NT2/D1 (cell line): ENCODE results near the gene NAPSA.

Experiments used
- DNase-seq: peaks from one replicate; pipeline ENCODE4 v3.0.0-alpha.2; 2011; ENCODE audit warnings: low read depth, low spot score
- H3K27me3 ChIP-seq: 2 replicates; pipeline ENCODE4 v1.6.0; 2011; ENCODE audit warnings: mild to moderate bottlenecking; ENCODE audit not compliant: insufficient read length, insufficient read depth
- H3K36me3 ChIP-seq: 2 replicates; pipeline ENCODE4 v1.6.1; 2011; ENCODE audit warnings: mild to moderate bottlenecking, low read length, mixed read lengths; ENCODE audit not compliant: insufficient read depth, insufficient read length
- H3K4me1 ChIP-seq: 2 replicates; pipeline ENCODE4 v1.5.1; 2011; ENCODE audit not compliant: insufficient read depth, insufficient read length
- H3K4me3 ChIP-seq: 2 replicates; pipeline ENCODE4 v1.5.1; 2011; ENCODE audit warnings: low read depth; ENCODE audit not compliant: insufficient read length
- H3K9ac ChIP-seq: 2 replicates; pipeline ENCODE4 v1.6.0; 2011; ENCODE audit warnings: low read depth; ENCODE audit not compliant: insufficient read length
- H3K9me3 ChIP-seq: 2 replicates; pipeline ENCODE4 v1.5.1; 2011; ENCODE audit warnings: mild to moderate bottlenecking, low read length; ENCODE audit not compliant: insufficient read depth
- SUZ12 ChIP-seq: IDR thresholded peaks from 2 replicates; pipeline ENCODE4 v1.6.1; 2011; ENCODE audit not compliant: insufficient read length, insufficient read depth; ENCODE audit errors: extremely low read depth
- YY1 ChIP-seq: IDR thresholded peaks from 2 replicates; pipeline ENCODE4 v1.6.1; 2011; ENCODE audit not compliant: insufficient read length, insufficient read depth
- ZNF274 ChIP-seq: IDR thresholded peaks from 2 replicates; pipeline ENCODE4 v1.6.1; 2011; ENCODE audit warnings: mild to moderate bottlenecking, low read depth, low read length

Gene NAPSA

GRCh38 chr19:50327461-50328223 lies 37.8 kb downstream of the NAPSA start:
- Histone ChIP-seq H3K9ac (peak overlapping the region; percentile 53), H3K4me3 (peak overlapping the region; percentile 77), H3K4me1 (peaks cover 4% of the 10 kb centered on the region), H3K27me3 (no peaks in the 10 kb centered on the region), H3K9me3 (no peaks in the 10 kb centered on the region), H3K36me3 (peaks cover 15% of the 10 kb centered on the region)
- DNase-seq = no peak
- no peak for TF ChIP-seq SUZ12

DNA sequence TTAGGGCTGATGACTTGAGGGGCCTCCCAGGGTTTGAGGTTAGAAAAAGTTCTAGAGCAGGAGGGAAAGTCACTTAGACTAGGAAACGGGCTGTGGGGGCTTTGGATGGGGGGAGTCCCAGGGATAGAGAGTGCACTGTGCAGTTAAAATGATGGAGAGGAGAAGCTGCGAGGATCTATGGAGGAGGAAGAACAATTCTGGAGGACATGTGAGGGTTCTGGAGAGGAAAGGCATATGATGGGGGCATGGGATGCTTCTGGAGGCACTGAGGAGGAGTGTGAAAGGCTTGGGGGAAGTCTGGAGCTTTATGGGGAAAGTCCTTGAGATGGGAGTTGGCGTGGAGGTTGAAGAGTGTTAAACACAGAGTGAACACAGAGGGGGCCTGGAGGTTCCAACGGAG lies 38.4 kb downstream of the NAPSA start:
- Histone ChIP-seq H3K4me1 (peaks cover 4% of the 10 kb centered on the region), H3K9me3 (no peaks in the 10 kb centered on the region), H3K27me3 (no peaks in the 10 kb centered on the region), H3K36me3 (peaks cover 21% of the 10 kb centered on the region), H3K9ac (peak overlapping the region; percentile 54), H3K4me3 (peak overlapping the region; percentile 77)
- no peak for DNase-seq
- TF ChIP-seq YY1 = no peak
- TF ChIP-seq ZNF274 = no peak
- TF ChIP-seq SUZ12 = no peak

- no peak for DNase-seq
- H3K9me3 ChIP-seq = no peaks in the 10 kb centered on the region
- H3K4me1 ChIP-seq = peaks cover 2% of the 10 kb centered on the region
- no peak for TF ChIP-seq YY1
- TF ChIP-seq ZNF274 = no peak
- TF ChIP-seq SUZ12 = no peak
- H3K4me3 ChIP-seq = peak overlapping the region; percentile 77
- H3K27me3 ChIP-seq = no peaks in the 10 kb centered on the region
- H3K9ac ChIP-seq = peak overlapping the region; percentile 54
- H3K36me3 ChIP-seq = peaks cover 22% of the 10 kb centered on the region
Measured at GRCh38 chr19:50326101-50326664, 39.3 kb downstream of the NAPSA start.

DNA sequence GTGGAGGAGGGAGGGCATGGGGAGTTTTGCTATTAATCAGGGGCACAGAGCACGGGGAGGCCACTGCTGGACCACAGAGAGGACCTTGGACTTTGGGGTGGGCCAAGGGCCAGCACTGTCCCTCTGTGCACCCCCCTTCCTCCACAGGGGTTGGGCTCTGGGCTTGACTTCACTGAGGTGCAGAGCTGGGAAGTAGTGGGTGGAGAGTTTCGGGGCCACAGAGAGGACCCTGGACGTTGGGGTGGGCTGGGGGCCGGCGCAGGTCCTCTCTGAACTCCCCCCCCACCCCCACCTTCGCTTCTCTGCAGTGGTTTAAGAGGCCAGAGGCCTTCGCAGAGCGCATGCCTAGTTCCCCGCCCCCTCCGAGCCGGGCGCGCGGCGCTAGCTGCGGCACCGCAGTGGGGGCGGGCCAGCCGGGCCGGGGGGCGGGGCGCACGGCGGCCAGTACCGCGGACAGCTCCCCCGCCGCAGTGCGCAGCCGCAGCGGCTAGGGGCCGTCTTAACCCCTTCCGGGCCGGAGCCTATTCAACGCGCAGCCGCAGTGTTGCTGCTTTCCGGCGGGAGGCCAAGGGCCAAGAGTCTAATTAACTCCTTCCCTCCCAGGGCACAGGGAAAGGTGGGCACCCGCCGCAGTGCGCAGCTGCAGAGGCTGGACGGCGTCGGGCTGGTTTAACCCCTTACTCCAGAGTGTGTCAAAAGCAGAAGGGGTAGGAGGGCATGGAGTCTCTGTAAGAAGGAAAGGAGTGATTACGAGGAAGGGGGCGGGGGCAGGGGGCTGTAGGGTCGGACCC lies 39.9 kb downstream of the NAPSA start:
- no peak for DNase-seq
- Histone ChIP-seq H3K4me1 (peaks cover 2% of the 10 kb centered on the region), H3K27me3 (no peaks in the 10 kb centered on the region), H3K36me3 (peaks cover 23% of the 10 kb centered on the region), H3K9ac (peak overlapping the region; percentile 72), H3K9me3 (no peaks in the 10 kb centered on the region), H3K4me3 (peak overlapping the region; percentile 77)
- no peak for TF ChIP-seq ZNF274
- TF ChIP-seq YY1 = no peak
- TF ChIP-seq SUZ12 = no peak

DNA sequence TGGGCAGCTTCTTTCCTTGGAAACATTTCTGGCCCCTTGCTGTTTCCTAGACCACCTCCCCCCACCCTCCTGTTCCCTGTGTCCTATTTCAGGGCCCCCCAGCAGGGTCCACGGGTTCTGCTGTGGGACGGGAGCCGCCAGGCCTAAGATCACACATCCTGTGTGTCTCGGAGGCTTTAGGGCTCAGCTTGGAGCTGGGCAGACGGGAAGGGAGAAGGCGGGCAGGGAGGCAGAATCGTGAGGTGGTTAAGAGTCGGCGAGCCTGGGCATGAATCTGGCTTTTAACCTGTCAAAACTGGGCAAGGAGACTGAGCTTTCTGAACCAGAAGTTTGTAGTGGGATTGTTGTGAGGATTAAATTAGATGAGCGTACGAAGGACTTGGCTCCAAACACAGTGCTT lies 41.1 kb downstream of the NAPSA start:
- peaks cover 2% of the 10 kb centered on the region for H3K4me1 ChIP-seq
- peaks cover 30% of the 10 kb centered on the region for H3K36me3 ChIP-seq
- H3K9me3 ChIP-seq = no peaks in the 10 kb centered on the region
- no peak for DNase-seq
- H3K9ac ChIP-seq = no peak overlapping the region
- H3K4me3 ChIP-seq = no peak overlapping the region
- TF ChIP-seq ZNF274 = no peak
- TF ChIP-seq YY1 = no peak
- TF ChIP-seq SUZ12 = no peak
- H3K27me3 ChIP-seq = no peaks in the 10 kb centered on the region

DNA sequence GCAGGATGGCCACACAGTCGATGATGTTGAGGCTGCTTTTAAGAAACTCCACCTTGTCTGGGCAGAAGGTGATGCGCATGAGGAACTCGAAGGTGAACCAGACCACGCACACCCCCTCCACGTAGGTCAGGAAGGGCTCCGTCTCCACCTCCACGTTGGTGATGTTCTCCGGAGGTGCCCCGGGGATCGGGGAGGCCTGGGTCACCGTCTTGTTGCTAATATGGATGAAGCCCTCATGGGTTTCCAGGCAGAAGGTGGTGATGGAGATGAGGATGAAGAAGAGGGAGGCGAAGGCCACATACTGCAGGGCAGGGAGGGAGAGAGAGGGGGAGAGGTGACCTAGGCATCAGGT lies 41.7 kb downstream of the NAPSA start:
- no peak overlapping the region for H3K4me3 ChIP-seq
- peaks cover 33% of the 10 kb centered on the region for H3K36me3 ChIP-seq
- no peaks in the 10 kb centered on the region for H3K9me3 ChIP-seq
- no peak overlapping the region for H3K9ac ChIP-seq
- TF ChIP-seq ZNF274 = no peak
- TF ChIP-seq YY1 = no peak
- TF ChIP-seq SUZ12 = no peak
- no peaks in the 10 kb centered on the region for H3K27me3 ChIP-seq
- no peak for DNase-seq
- peaks cover 2% of the 10 kb centered on the region for H3K4me1 ChIP-seq

- peaks cover 2% of the 10 kb centered on the region for H3K4me1 ChIP-seq
- no peak for DNase-seq
- H3K9me3 ChIP-seq = no peaks in the 10 kb centered on the region
- no peak overlapping the region for H3K4me3 ChIP-seq
- H3K36me3 ChIP-seq = peaks cover 39% of the 10 kb centered on the region
- TF ChIP-seq ZNF274 (no peak), YY1 (no peak), SUZ12 (no peak)
- H3K9ac ChIP-seq = no peak overlapping the region
- no peaks in the 10 kb centered on the region for H3K27me3 ChIP-seq
Measured at GRCh38 chr19:50322931-50323781, 42.3 kb downstream of the NAPSA start.
